GM12878 (cell line): Measurements from ENCODE around the gene CHRDL2. TPM values are rescaled to one million over a fixed set of nuclear protein-coding genes. Genes with fewer than 3 reads are reported as not detected.
A peak's percentile ranks its signal among the peaks of the same experiment; 100 is the strongest.

Experiments used
- ATAC-seq: fragments of 200-7000 bp; cut with Tn5 transposase; 3 replicates; pipeline ENCODE4 v1.9.1; 2020; ENCODE audit warnings: mild to moderate bottlenecking, moderate library complexity
- BruUV-seq: library from RNA; stranded (reverse); fragments of 400-500 nt; replicated peaks from 2 replicates; lab custom pipeline; 2021; lab: Mats Ljungman, UMichigan
- CTCF ChIA-PET: fragments of 300-600 bp; sonication (Branson Sonifier 250); formaldehyde crosslinking; extraction: SDS; loops from one replicate; lab custom pipeline; 2021; ENCODE audit warnings: inconsistent platforms; lab: Yijun Ruan, JAX
- POLR2A ChIA-PET: fragments of 350-600 bp; formaldehyde crosslinking; extraction: SDS; loops from one replicate; lab custom pipeline; 2021; ENCODE audit warnings: inconsistent platforms; lab: Charles Lee
- RAD21 ChIA-PET: fragments of 300-600 bp; sonication (Branson Sonifier 250); formaldehyde crosslinking; loops from one replicate; lab custom pipeline; 2023; ENCODE audit warnings: antibody characterized with exemption; ENCODE audit not compliant: unreplicated experiment; lab: Charles Lee
- SMC1A ChIA-PET: fragments of 300-600 bp; sonication (Branson Sonifier 250); formaldehyde crosslinking; loops from one replicate; lab custom pipeline; 2023; ENCODE audit not compliant: unreplicated experiment, uncharacterized antibody; lab: Charles Lee
- DNase-seq: peaks from one replicate; pipeline ENCODE4 v3.0.0-alpha.2; 2011; ENCODE audit warnings: low read depth, low spot score
- FAIRE-seq: peaks from 3 replicates; lab custom pipeline; 2011; peaks lifted over from hg19 to GRCh38; lab: Jason Lieb, UNC
- H2AFZ ChIP-seq: 2 replicates; pipeline ENCODE4 v1.6.0; 2011; ENCODE audit warnings: low read depth, low read length, control low read depth; ENCODE audit not compliant: control insufficient read depth
- H3K27ac ChIP-seq: 2 replicates; pipeline ENCODE4 v1.5.1; 2011; ENCODE audit warnings: control low read depth; ENCODE audit not compliant: control insufficient read depth, insufficient read depth
- H3K27me3 ChIP-seq, 2 experiments: replicated peaks in 1 of 2; 2 replicates each; pipeline versions ENCODE4 v1.6.0 to v1.6.1; 2011; ENCODE audit warnings: low read length in 1 of 2; ENCODE audit not compliant: control insufficient read depth in 2 of 2, insufficient read depth in 2 of 2
- H3K36me3 ChIP-seq, 2 experiments: 2 replicates each; pipeline ENCODE4 v1.5.1; 2011; ENCODE audit warnings: low read length in 1 of 2; ENCODE audit not compliant: control insufficient read depth in 2 of 2, insufficient read depth in 2 of 2
- H3K4me1 ChIP-seq: 2 replicates; pipeline ENCODE4 v1.6.1; 2011; ENCODE audit warnings: mild to moderate bottlenecking, low read length, moderate library complexity, mixed read lengths; ENCODE audit not compliant: control insufficient read depth, insufficient read depth
- H3K4me2 ChIP-seq: 2 replicates; pipeline ENCODE4 v1.6.0; 2011; ENCODE audit warnings: control low read depth; ENCODE audit not compliant: control insufficient read depth, insufficient read depth
- H3K4me3 ChIP-seq: fragments of 200-600 bp; sonication (generic); 2 replicates; pipeline ENCODE4 v1.5.1; 2016
- H3K79me2 ChIP-seq: 2 replicates; pipeline ENCODE4 v1.6.0; 2011; ENCODE audit warnings: low read length; ENCODE audit not compliant: control insufficient read depth, insufficient read depth
- H3K9ac ChIP-seq: 2 replicates; pipeline ENCODE4 v1.8.0; 2011; ENCODE audit warnings: low read length, control low read depth, mixed read lengths; ENCODE audit not compliant: control insufficient read depth, insufficient read depth
- H3K9me3 ChIP-seq: replicated peaks from 3 replicates; pipeline ENCODE4 v1.5.1; 2011; ENCODE audit warnings: mild to moderate bottlenecking, low read length; ENCODE audit not compliant: control insufficient read depth, insufficient read depth
- H4K20me1 ChIP-seq: 2 replicates; pipeline ENCODE4 v1.6.0; 2011; ENCODE audit not compliant: control insufficient read depth, insufficient read depth
- DPF2 ChIP-seq: fragments of 450-650 bp; IDR thresholded peaks from 2 replicates; pipeline ENCODE4 v1.6.1; 2017; ENCODE audit warnings: mild to moderate bottlenecking
- IKZF2 ChIP-seq, 2 experiments: fragments of 450-650 bp; IDR thresholded peaks; 2 replicates each; pipeline ENCODE4 v1.6.1; 2017; ENCODE audit warnings: mild to moderate bottlenecking in 2 of 2, moderate library complexity in 2 of 2
- KAT2A ChIP-seq: conservative IDR thresholded peaks from 2 replicates; pipeline ENCODE4 v1.6.1; 2011; ENCODE audit warnings: low read depth, low read length; ENCODE audit not compliant: control insufficient read depth
- MXI1 ChIP-seq: fragments of 150-350 bp; IDR thresholded peaks from 2 replicates; pipeline ENCODE4 v1.6.1; 2011; ENCODE audit warnings: low read depth, mild to moderate bottlenecking, inconsistent platforms, low read length, improper control_type of control experiment
- POLR2AphosphoS5 ChIP-seq: IDR thresholded peaks from 2 replicates; pipeline ENCODE4 v1.6.1; 2011; ENCODE audit warnings: mild to moderate bottlenecking, low read length, inconsistent platforms
- SMARCA5 ChIP-seq: fragments of 450-650 bp; IDR thresholded peaks from 2 replicates; pipeline ENCODE4 v1.6.1; 2017; ENCODE audit warnings: mild to moderate bottlenecking
- TARDBP ChIP-seq: IDR thresholded peaks from 2 replicates; pipeline ENCODE4 v1.6.1; 2016; ENCODE audit warnings: borderline replicate concordance
- TBL1XR1 ChIP-seq: IDR thresholded peaks from 2 replicates; pipeline ENCODE4 v1.6.1; 2012; ENCODE audit warnings: low read depth, low read length, improper control_type of control experiment
- ZNF622 ChIP-seq: fragments of 450-650 bp; IDR thresholded peaks from 2 replicates; pipeline ENCODE4 v1.6.1; 2017; ENCODE audit warnings: mild to moderate bottlenecking, inconsistent platforms
- WGBS: methylation state at CpG from one replicate; pipeline ENCODE4 v1.1.6; 2016; ENCODE audit warnings: low lambda C conversion rate; ENCODE audit not compliant: insufficient replicate concordance, insufficient coverage; ENCODE audit errors: missing lambda C conversion rate; 5-methylcytosine and 5-hydroxymethylcytosine counted together
- in situ Hi-C: fragments of 300-500 bp; cut with MboI; formaldehyde crosslinking; loops from 9 replicates; pipeline ENCODE4 v1.14.3; 2018; ENCODE audit warnings: mixed read lengths
- intact Hi-C: fragments of 100-400 bp; cut with micrococcal nuclease; formaldehyde crosslinking; loops from one replicate; pipeline ENCODE4 v1.14.2; 2022; ENCODE audit not compliant: unreplicated experiment
- polyA plus RNA-seq, 11 experiments: library from polyadenylated mRNA; depleted of rRNA in 4 of 11; unstranded in 6 of 11; stranded (reverse) in 5 of 11; fragments of >200 nt; fragmentation: Nextera tagmentation in 4 of 11; fragmentation: Illumina TruSeq in 1 of 11; extraction: Ambion mirVana in 4 of 11; extraction: Trizol in 1 of 11; gene quantifications; 1 replicate in 1 of 11; 2 replicates in 10 of 11; pipeline versions ENCODE4 v1.2.1 to v1.2.3, GENCODE V29; 2011 to 2016; ENCODE audit warnings: inconsistent platforms in 2 of 11, missing spikeins in 2 of 11, low read depth in 1 of 11
- total RNA-seq, 4 experiments: library from RNA; depleted of rRNA in 3 of 4; stranded (reverse); fragments of >200 nt in 3 of 4; fragmentation: Illumina TruSeq in 1 of 4; extraction: Trizol in 1 of 4; gene quantifications; 2 replicates each; pipeline versions ENCODE4 v1.2.1 to v1.2.3, GENCODE V29; 2013 to 2021
- TF ChIP-seq, protein P1 (sequence below): fragments of 450-650 bp; IDR thresholded peaks from 2 replicates; pipeline ENCODE4 v1.6.1; 2017; ENCODE audit warnings: mild to moderate bottlenecking, moderate library complexity
- TF ChIP-seq, protein P2 (sequence below): IDR thresholded peaks from 2 replicates; pipeline ENCODE4 v1.6.1; 2011; ENCODE audit warnings: low read depth, low read length, improper control_type of control experiment, borderline replicate concordance
- TF ChIP-seq, protein P3 (sequence below): fragments of 450-650 bp; formaldehyde crosslinking; IDR thresholded peaks from 2 replicates; pipeline ENCODE4 v1.5.0; 2022; ENCODE audit warnings: mild to moderate bottlenecking, missing genetic modification characterization
- TF ChIP-seq, protein P4 (sequence below): IDR thresholded peaks from 2 replicates; pipeline ENCODE4 v1.6.1; 2012; ENCODE audit warnings: low read length, inconsistent platforms

CHRDL2 gene
- total and polyA plus RNA-seq, 10 of the 15 experiments (the other 5 are each of a cell fraction or from before 2014, with no cell fraction given), result not detected

DNA sequence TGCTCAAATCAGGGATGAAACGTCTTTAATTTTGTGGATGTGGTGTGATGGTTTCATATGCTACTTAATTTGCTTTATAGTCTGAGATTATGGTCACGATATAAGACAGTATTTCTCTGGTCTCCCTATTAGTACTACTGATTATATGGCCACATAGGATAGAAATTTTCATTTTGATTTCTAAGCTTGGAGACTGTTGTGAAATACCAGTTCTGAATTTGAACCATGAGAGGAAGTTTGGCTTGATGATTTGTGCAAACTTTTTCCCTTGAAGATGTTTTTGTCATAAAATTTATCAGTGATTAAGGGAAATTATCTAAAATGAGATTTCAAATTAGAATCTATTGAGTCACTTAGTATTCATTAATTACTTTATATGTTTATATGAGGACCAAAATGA lies 20.1 kb upstream of the CHRDL2 start:
- 98% methylated on average over 2 of the region's 2 CpGs for WGBS
- in situ Hi-C loops (no loop called here), intact Hi-C loops (no loop called here)
- BruUV-seq, result no TSS peak
- SMC1A ChIA-PET, result interaction anchor here (0.6 to 1.4 kb wide), 3 partner anchors 19 to 86 kb away, joined by 3 read pairs; no protein-coding TSS in a partner anchor
- Histone ChIP-seq H3K27ac (no peak overlapping the region), H3K9me3 (no peaks in the 10 kb centered on the region; the same call in 2 of the 3 replicates), H3K79me2 (peaks cover 59% of the 10 kb centered on the region), H4K20me1 (no peaks in the 10 kb centered on the region), H3K27me3 (no peaks in the 10 kb centered on the region), H3K9ac (no peak overlapping the region), H3K4me3 (peak overlapping the region; percentile 27; the same call in 1 of the 2 replicates), H3K4me2 (peak overlapping the region; percentile 62), H2AFZ (no peak overlapping the region), H3K36me3 (no peaks in the 10 kb centered on the region), H3K4me1 (peaks cover 22% of the 10 kb centered on the region)
- no peak for FAIRE-seq
- RAD21 ChIA-PET, result no interaction called here
- POLR2A ChIA-PET, result interaction anchor here (0.6 to 1.7 kb wide), 5 partner anchors 8 to 1101 kb away, joined by 3 to 9 read pairs (median 4); no protein-coding TSS in a partner anchor
- DNase-seq, result no peak
- CTCF ChIA-PET, result interaction anchor here (1.8 to 2.6 kb wide), 2 partner anchors 10 to 25 kb away, joined by 4 to 7 read pairs; no protein-coding TSS in a partner anchor
- no peak for ATAC-seq
- TF ChIP-seq KAT2A (no peak), TARDBP (no peak), POLR2AphosphoS5 (no peak), MXI1 (no peak), TBL1XR1 (no peak), DPF2 (no peak), IKZF2 (IDR thresholded peaks at IDR 0.05) (no peak), SMARCA5 (no peak), ZNF622 (no peak)
- TF ChIP-seq, protein P1, sequence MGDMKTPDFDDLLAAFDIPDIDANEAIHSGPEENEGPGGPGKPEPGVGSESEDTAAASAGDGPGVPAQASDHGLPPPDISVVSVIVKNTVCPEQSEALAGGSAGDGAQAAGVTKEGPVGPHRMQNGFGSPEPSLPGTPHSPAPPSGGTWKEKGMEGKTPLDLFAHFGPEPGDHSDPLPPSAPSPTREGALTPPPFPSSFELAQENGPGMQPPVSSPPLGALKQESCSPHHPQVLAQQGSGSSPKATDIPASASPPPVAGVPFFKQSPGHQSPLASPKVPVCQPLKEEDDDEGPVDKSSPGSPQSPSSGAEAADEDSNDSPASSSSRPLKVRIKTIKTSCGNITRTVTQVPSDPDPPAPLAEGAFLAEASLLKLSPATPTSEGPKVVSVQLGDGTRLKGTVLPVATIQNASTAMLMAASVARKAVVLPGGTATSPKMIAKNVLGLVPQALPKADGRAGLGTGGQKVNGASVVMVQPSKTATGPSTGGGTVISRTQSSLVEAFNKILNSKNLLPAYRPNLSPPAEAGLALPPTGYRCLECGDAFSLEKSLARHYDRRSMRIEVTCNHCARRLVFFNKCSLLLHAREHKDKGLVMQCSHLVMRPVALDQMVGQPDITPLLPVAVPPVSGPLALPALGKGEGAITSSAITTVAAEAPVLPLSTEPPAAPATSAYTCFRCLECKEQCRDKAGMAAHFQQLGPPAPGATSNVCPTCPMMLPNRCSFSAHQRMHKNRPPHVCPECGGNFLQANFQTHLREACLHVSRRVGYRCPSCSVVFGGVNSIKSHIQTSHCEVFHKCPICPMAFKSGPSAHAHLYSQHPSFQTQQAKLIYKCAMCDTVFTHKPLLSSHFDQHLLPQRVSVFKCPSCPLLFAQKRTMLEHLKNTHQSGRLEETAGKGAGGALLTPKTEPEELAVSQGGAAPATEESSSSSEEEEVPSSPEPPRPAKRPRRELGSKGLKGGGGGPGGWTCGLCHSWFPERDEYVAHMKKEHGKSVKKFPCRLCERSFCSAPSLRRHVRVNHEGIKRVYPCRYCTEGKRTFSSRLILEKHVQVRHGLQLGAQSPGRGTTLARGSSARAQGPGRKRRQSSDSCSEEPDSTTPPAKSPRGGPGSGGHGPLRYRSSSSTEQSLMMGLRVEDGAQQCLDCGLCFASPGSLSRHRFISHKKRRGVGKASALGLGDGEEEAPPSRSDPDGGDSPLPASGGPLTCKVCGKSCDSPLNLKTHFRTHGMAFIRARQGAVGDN, result no peak
- TF ChIP-seq, protein P2, sequence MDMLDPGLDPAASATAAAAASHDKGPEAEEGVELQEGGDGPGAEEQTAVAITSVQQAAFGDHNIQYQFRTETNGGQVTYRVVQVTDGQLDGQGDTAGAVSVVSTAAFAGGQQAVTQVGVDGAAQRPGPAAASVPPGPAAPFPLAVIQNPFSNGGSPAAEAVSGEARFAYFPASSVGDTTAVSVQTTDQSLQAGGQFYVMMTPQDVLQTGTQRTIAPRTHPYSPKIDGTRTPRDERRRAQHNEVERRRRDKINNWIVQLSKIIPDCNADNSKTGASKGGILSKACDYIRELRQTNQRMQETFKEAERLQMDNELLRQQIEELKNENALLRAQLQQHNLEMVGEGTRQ, result no peak
- TF ChIP-seq, protein P3, sequence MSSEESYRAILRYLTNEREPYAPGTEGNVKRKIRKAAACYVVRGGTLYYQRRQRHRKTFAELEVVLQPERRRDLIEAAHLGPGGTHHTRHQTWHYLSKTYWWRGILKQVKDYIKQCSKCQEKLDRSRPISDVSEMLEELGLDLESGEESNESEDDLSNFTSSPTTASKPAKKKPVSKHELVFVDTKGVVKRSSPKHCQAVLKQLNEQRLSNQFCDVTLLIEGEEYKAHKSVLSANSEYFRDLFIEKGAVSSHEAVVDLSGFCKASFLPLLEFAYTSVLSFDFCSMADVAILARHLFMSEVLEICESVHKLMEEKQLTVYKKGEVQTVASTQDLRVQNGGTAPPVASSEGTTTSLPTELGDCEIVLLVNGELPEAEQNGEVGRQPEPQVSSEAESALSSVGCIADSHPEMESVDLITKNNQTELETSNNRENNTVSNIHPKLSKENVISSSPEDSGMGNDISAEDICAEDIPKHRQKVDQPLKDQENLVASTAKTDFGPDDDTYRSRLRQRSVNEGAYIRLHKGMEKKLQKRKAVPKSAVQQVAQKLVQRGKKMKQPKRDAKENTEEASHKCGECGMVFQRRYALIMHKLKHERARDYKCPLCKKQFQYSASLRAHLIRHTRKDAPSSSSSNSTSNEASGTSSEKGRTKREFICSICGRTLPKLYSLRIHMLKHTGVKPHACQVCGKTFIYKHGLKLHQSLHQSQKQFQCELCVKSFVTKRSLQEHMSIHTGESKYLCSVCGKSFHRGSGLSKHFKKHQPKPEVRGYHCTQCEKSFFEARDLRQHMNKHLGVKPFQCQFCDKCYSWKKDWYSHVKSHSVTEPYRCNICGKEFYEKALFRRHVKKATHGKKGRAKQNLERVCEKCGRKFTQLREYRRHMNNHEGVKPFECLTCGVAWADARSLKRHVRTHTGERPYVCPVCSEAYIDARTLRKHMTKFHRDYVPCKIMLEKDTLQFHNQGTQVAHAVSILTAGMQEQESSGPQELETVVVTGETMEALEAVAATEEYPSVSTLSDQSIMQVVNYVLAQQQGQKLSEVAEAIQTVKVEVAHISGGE (CRISPR knock-in tag), result no peak
- TF ChIP-seq, protein P4, sequence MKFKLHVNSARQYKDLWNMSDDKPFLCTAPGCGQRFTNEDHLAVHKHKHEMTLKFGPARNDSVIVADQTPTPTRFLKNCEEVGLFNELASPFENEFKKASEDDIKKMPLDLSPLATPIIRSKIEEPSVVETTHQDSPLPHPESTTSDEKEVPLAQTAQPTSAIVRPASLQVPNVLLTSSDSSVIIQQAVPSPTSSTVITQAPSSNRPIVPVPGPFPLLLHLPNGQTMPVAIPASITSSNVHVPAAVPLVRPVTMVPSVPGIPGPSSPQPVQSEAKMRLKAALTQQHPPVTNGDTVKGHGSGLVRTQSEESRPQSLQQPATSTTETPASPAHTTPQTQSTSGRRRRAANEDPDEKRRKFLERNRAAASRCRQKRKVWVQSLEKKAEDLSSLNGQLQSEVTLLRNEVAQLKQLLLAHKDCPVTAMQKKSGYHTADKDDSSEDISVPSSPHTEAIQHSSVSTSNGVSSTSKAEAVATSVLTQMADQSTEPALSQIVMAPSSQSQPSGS, result no peak
